Activated T-helper 1 cell treated with Interleukin-2 at 50 U/mL for 16 hours (primary cell): Measurements from ENCODE around the gene HJURP.
A peak's percentile ranks its signal among the peaks of the same experiment; 100 is the strongest.
"Not testable (repeated sequence)": the region's sequence is repeated elsewhere in the genome, so short reads cannot be mapped to it uniquely, and the experiment has no call there.

ENCODE experiments used
- DNase-seq: peaks from one replicate; pipeline ENCODE4 v3.0.0-alpha.2; 2020; ENCODE audit warnings: low read depth

Gene HJURP

GRCh38 chr2:233854241-233854981 is at the start of gene HJURP:
TSS of gene HJURP (minus strand) at chr2:233854535. CDS start at chr2:233854500, 35 bp downstream.
- DNase-seq = peak; percentile 81

- no peak for DNase-seq
These were observed 47.5 kb upstream of the HJURP start for GRCh38 chr2:233901884-233902283.

- DNase-seq = no peak
These were observed 47.0 kb upstream of the HJURP start for GRCh38 chr2:233901367-233901766.

- not testable (repeated sequence) for DNase-seq
These were observed 41.9 kb upstream of the HJURP start for GRCh38 chr2:233896253-233896652.

- no peak for DNase-seq
These were observed 38.5 kb upstream of the HJURP start for GRCh38 chr2:233892793-233893192.

- no peak for DNase-seq
These were observed 28.0 kb upstream of the HJURP start for GRCh38 chr2:233882353-233882752.

- DNase-seq = not testable (repeated sequence)
These were observed 17.8 kb upstream of the HJURP start for GRCh38 chr2:233872125-233872524.

- DNase-seq = no peak
These were observed 17.1 kb upstream of the HJURP start for GRCh38 chr2:233871432-233871831.

GRCh38 chr2:233867993-233868532 is 13.7 kb upstream of the HJURP start, which contains the start of gene MSL3B:
TSS of gene MSL3B (minus strand) at chr2:233868386.
- DNase-seq = peak; percentile 53

- DNase-seq = no peak
These were observed 12.1 kb upstream of the HJURP start for GRCh38 chr2:233866479-233866878.

GRCh38 chr2:233865838-233866237 is 11.5 kb upstream of the HJURP start:
- no peak for DNase-seq

- DNase-seq = no peak
These were observed 8.0 kb upstream of the HJURP start for GRCh38 chr2:233862261-233862768.

- DNase-seq = no peak
These were observed 4.0 kb upstream of the HJURP start for GRCh38 chr2:233858331-233858730.

GRCh38 chr2:233857511-233858141 is 3.3 kb upstream of the HJURP start:
- peak; percentile 34 for DNase-seq

GRCh38 chr2:233856184-233856583 is 1.8 kb upstream of the HJURP start:
- no peak for DNase-seq

GRCh38 chr2:233855345-233855744 is 1.0 kb upstream of the HJURP start:
- no peak for DNase-seq

- DNase-seq = no peak
These were observed 473 bp downstream of the HJURP start for GRCh38 chr2:233853883-233854240.

GRCh38 chr2:233853353-233853752 is 982 bp downstream of the HJURP start:
- DNase-seq = no peak

- no peak for DNase-seq
These were observed 2.3 kb downstream of the HJURP start for GRCh38 chr2:233852056-233852455.

GRCh38 chr2:233851169-233851568 is 3.2 kb downstream of the HJURP start:
- no peak for DNase-seq

- DNase-seq = no peak
These were observed 3.6 kb downstream of the HJURP start for GRCh38 chr2:233850745-233851144.

GRCh38 chr2:233849607-233850271 is 4.6 kb downstream of the HJURP start:
- no peak for DNase-seq

GRCh38 chr2:233848276-233848675 is 6.1 kb downstream of the HJURP start:
- no peak for DNase-seq
